ENCODE data around the gene RNF130. TPM values are rescaled to one million over a fixed set of nuclear protein-coding genes. Genes with fewer than 3 reads are reported as not detected.
A peak's percentile ranks its signal among the peaks of the same experiment; 100 is the strongest.

RNF130 gene
- total and polyA plus RNA-seq, 8 donors, result 61.0 to 125 (median 70.7) TPM

DNA sequence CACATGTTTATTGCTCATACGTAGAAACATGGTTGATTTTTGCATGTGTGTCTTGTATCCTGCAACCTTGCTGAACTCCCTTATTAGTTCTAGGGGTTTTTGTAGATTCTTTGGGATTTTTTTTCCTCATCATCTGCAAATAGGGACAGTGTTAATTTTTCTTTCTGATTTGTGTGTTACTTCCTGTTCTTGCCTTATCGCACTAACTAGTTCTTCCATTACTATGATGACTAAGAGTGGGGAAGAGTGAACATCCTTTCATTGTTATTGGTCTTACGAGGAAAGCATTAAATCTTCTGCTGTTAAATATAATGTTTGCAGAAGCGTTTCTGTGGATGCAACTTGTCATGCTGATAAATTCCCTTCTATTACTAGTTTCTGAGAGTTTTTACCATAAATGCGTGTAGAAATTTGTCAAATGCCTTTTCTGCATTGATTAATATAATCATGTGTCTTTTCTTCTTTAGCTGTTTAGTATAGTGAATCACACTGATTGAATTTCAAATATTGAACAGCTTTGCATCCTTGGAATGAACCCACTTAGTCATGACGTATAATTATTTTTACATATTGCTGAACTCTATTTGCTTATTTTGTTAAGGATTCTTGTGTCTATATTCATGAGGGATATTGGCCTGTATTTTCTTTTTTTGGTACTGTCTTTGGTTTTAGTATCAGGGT lies 32.1 kb upstream of the RNF130 start:
- H3K36me3 ChIP-seq, result no peaks in the 10 kb centered on the region
- no peaks in the 10 kb centered on the region for H3K4me1 ChIP-seq
- TF ChIP-seq, protein P1, sequence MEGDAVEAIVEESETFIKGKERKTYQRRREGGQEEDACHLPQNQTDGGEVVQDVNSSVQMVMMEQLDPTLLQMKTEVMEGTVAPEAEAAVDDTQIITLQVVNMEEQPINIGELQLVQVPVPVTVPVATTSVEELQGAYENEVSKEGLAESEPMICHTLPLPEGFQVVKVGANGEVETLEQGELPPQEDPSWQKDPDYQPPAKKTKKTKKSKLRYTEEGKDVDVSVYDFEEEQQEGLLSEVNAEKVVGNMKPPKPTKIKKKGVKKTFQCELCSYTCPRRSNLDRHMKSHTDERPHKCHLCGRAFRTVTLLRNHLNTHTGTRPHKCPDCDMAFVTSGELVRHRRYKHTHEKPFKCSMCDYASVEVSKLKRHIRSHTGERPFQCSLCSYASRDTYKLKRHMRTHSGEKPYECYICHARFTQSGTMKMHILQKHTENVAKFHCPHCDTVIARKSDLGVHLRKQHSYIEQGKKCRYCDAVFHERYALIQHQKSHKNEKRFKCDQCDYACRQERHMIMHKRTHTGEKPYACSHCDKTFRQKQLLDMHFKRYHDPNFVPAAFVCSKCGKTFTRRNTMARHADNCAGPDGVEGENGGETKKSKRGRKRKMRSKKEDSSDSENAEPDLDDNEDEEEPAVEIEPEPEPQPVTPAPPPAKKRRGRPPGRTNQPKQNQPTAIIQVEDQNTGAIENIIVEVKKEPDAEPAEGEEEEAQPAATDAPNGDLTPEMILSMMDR (IDR thresholded peaks at IDR 0.05), result no peak
- intact Hi-C loops (cut with DNase I), result no loop called here
- peaks cover 0 to 30% of the 10 kb centered on the region in 2 donors for H3K9me3 ChIP-seq
- no peak overlapping the region for H3K27ac ChIP-seq
- H3K27me3 ChIP-seq, result peaks cover 0 to 15% of the 10 kb centered on the region in 2 donors
- DNase-seq, result no peak
- no peak overlapping the region for H3K4me3 ChIP-seq
- ATAC-seq, result no peak

DNA sequence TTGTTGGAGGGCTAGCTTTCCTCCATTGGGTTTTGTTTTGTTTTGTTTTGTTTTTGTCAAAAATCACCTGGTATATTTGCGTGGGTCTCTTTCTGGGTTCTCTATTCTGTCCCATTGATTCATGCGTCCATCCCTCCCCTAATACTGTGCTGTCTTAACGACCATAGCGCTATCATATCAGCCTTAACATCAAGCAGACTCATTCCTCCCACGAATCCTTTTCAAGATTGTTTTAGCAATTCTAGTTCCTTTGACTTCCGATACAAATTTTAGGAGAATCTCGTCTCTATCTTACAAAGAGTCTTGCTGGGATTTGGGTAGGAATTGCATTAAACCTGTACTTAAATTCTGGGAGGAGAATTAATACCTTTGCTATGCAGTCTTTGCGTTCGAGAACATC lies 31.1 kb upstream of the RNF130 start:
- DNase-seq, result no peak
- H3K36me3 ChIP-seq, result no peaks in the 10 kb centered on the region
- ATAC-seq, result no peak
- no peaks in the 10 kb centered on the region for H3K4me1 ChIP-seq
- H3K27ac ChIP-seq, result no peak overlapping the region
- no peak overlapping the region for H3K4me3 ChIP-seq
- H3K9me3 ChIP-seq, result peaks cover 0 to 21% of the 10 kb centered on the region in 2 donors
- intact Hi-C loops (cut with DNase I), result no loop called here
- TF ChIP-seq, protein P1 (IDR thresholded peaks at IDR 0.05), result no peak
- H3K27me3 ChIP-seq, result peaks cover 0 to 15% of the 10 kb centered on the region in 2 donors

DNA sequence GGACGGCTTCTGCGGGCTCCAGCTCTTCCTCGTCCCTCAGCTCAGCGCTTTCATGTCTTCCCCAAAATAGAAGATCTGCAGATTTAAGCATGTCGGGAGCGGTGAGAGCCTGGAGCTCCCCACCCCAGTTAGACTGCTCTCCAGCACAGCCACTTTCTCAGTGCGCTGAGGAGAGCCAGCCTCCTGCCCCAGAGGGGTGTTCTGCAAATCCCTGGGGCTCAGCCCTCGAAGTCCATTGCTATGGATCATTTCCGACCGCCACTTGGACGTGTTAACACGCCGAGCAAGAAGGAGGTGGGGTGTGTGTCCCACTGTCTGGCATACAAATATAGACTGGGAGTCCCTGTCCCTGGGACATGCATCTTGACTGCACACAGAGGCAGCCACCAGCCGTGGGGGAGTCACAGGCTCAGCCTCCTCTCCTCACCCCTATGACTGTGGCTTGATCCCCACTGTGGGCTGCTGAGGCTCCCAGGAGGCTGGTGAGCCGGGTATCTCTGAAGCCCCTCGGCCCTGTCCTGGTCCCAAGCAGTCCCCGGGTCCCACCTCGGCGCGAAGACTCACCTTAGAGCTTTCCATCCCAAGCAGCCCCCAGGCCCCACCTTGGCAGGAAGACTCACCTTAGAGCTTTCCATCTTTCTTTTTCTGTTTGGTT lies 30.0 kb upstream of the RNF130 start:
- no peak overlapping the region for H3K4me3 ChIP-seq
- DNase-seq (peak in 1 of 4 donors; percentile 49), ATAC-seq (no peak)
- H3K4me1 ChIP-seq, result no peaks in the 10 kb centered on the region
- TF ChIP-seq, protein P1 (IDR thresholded peaks at IDR 0.05), result no peak
- H3K27me3 ChIP-seq, result peaks cover 0 to 15% of the 10 kb centered on the region in 2 donors
- intact Hi-C loops (cut with DNase I), result no loop called here
- H3K27ac ChIP-seq, result no peak overlapping the region
- H3K36me3 ChIP-seq, result no peaks in the 10 kb centered on the region
- H3K9me3 ChIP-seq, result peaks cover 0 to 11% of the 10 kb centered on the region in 2 donors

DNA sequence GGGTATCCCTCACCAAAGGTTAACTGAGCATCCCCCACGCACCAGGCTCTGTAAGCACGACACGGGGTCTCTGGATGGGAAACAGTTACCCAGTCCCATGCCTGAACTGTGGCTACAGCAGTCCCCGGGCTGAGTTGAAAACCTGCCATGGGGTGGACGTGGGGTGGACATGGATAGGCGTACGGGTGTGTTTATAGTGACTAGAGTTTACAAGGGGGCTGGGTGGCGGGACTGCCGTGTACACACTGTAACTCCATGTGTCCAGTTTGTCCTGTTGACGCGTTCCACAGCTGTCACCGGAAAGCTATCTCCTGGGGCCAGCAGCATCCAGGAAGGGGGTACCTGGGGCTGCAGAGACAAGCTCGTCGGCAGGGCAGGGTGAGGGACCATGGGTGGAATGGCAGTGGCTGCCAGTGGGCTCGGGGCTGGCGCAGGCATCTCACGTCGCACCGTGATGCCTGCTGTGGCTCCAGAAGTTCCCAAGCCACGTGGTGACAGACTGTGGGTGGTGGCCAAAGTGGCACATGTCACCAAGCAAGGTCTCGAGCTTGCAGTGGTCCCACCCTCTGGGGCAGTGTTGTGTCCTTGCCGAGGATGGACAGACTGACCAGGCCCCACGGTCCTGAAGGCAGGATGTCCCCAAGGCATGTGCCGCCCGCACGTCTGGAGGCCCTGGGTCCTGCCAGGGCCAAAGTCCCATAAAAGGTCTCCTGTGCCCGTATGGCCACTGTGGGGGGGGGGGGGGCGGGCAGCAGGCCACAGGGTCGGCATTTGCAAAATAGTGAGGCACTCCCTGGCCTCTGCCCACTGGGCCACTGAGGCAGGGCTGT lies 29.3 kb upstream of the RNF130 start:
- H3K27me3 ChIP-seq, result peaks cover 0 to 15% of the 10 kb centered on the region in 2 donors
- DNase-seq (peak in 1 of 4 donors; percentile 48), ATAC-seq (no peak)
- TF ChIP-seq, protein P1 (IDR thresholded peaks at IDR 0.05), result no peak
- H3K27ac ChIP-seq, result no peak overlapping the region
- peaks cover 0 to 3% of the 10 kb centered on the region in 2 donors for H3K9me3 ChIP-seq
- no peaks in the 10 kb centered on the region for H3K36me3 ChIP-seq
- intact Hi-C loops (cut with DNase I), result no loop called here
- no peak overlapping the region for H3K4me3 ChIP-seq
- H3K4me1 ChIP-seq, result no peaks in the 10 kb centered on the region

Data from left lung (tissue), 10 donors.